GM21825 (cell line): Measurements from ENCODE around the gene CCDC106.

Experiments used
- ATAC-seq: cut with Tn5 transposase; IDR thresholded peaks from one replicate; pipeline ENCODE4 v1.9.1; 2021; ENCODE audit warnings: mild to moderate bottlenecking, moderate library complexity; ENCODE audit not compliant: unreplicated experiment

Gene CCDC106

GRCh38 chr19:55649268-55650125 is 1.5 kb downstream of the CCDC106 start:
- ATAC-seq = no peak

- ATAC-seq = no peak
Measured at GRCh38 chr19:55650126-55650557, 2.1 kb downstream of the CCDC106 start.

- ATAC-seq = no peak
Measured at GRCh38 chr19:55650602-55651230, 2.7 kb downstream of the CCDC106 start.

DNA sequence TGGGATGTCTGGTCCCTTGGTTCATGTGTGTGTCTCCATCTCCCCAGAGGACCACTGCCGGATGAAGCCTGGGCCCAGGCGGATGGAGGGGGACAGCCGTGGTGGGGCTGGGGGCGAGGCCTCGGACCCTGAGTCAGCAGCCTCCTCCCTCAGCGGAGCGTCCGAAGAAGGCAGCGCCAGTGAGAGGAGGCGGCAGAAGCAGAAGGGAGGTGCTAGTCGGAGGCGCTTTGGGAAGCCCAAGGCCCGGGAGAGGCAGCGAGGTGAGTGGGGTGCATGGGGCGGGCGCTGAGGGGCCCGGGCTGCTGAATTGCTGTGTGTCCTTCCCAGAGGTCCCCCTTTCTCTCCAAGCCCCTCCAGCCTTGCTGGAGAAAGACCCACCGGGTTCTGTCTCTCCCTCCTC is 3.2 kb downstream of the CCDC106 start:
- ATAC-seq = no peak

GRCh38 chr19:55652311-55653128 is 4.5 kb downstream of the CCDC106 start:
- no peak for ATAC-seq

GRCh38 chr19:55653651-55654322 is 5.8 kb downstream of the CCDC106 start:
- ATAC-seq = peak; percentile 33

DNA sequence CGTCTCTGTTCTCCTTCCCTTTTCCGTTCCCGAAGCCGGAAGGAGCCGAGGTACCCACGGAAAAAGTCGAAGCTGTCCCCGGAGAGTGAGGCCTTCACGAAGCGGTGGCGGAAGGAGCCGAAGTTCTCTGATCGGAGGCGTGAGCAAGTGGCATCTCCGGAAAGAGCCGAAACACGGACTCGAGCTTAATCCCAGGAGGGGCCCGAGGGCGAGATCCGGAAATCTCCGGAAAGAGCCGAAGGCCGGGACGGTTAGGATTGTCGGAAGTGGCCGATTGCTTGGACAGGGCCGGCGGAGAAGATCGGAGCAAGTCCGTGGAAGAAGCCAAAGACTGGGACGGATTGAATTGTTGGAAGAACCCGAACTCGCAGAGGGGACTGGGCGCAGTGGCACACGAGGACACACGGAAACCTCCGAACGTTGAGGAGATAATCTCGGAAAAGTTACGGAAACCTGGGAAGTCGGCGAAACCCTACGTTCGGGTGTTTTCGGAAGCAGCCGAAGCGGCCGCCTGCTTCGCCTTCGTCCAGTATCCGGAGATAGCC is 6.4 kb downstream of the CCDC106 start:
- peak; percentile 46 for ATAC-seq

DNA sequence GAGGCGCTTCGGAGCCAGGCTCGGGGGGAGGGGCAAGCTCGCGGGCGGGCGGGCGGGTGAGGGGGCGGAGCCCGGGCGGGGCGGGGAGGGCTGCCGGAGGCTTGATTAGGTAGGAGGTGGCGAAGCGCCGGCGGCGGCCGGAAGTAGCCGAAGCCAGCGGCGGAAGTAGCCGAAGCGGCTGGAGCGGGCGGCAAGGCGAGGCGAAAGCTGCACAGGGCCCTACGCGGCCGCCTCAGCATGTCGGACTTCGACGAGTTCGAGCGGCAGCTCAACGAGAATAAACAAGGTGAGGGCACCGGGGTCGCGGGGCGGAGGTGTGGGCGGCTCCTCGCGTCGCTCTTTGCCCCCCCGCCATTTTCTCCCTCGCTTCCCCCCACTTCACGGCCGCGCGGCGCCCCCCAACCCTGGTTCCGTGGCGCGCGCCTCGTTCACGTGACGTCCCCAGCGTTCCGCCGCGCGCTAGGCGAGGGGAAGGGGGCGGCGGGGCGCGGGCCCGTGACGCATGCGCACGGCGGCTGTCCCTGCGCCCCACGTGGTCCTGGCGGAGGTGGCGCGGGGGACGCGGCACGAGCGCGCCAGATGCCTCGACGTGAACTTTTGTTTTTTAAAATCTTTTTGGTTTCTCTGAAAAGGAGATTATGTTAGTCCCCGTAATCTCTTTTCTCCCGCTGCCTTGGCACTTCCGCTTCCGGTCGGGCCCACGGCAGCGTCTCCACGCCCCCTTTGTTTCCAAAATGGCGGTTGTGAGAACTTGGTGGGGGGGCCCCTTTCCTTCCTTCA is 7.0 kb downstream of the CCDC106 start, which contains the start of gene U2AF2:
U2AF2 (plus strand) TSS at position 168 of the 780 bp plus-strand sequence; CDS start at position 238, 70 bp downstream.
- peak; percentile 29 for ATAC-seq

GRCh38 chr19:55655648-55656040 is 7.6 kb downstream of the CCDC106 start:
- ATAC-seq = no peak

DNA sequence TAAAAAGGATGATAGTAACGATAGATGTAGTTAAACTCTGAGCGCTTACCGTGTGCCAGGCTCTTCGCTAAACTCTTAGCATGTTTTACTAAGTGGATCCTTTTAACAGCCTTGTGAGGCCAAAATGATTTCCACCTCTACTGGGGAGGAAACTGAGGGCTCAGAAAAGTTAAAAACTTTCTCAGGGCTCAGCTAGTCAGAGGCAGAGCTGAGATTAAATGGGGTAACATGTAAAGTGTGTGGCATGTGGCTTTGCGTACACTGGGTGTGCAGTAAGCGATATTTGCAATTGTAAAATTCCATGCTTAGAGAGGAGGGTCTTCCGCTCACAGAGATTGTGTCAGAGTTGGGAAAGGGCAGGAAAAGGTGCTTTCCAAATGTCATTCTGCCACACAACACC is 8.5 kb downstream of the CCDC106 start:
- ATAC-seq = no peak

- no peak for ATAC-seq
Measured at GRCh38 chr19:55656988-55657747, 9.2 kb downstream of the CCDC106 start.

DNA sequence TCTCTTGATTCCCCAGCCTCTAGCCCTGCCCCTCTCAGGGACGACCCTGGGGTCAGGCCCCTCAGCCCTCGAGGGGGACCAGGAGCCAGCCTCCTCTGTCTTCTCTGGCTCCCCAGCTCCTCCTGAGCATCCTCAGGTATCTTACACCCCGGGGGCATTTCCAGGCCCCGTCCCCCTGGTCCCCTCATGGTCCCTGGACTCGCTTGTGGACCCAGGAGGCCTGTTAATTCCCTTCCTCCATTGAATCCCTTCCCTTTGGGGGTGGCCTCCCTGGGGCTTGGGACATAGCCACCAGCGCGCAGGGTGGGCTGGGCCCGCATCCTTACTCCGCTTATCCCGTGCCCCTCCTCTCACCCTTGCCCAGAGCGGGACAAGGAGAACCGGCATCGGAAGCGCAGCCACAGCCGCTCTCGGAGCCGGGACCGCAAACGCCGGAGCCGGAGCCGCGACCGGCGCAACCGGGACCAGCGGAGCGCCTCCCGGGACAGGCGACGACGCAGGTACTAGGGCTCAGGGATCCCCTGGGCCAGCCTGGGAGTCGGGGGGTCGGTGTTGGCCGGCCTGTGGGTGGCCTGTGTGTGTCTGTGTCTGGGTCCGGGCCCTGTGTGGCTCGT is 10.9 kb downstream of the CCDC106 start:
- ATAC-seq = no peak

- no peak for ATAC-seq
Measured at GRCh38 chr19:55659822-55660221, 11.8 kb downstream of the CCDC106 start.

GRCh38 chr19:55660404-55660803 is 12.4 kb downstream of the CCDC106 start:
- ATAC-seq = no peak

DNA sequence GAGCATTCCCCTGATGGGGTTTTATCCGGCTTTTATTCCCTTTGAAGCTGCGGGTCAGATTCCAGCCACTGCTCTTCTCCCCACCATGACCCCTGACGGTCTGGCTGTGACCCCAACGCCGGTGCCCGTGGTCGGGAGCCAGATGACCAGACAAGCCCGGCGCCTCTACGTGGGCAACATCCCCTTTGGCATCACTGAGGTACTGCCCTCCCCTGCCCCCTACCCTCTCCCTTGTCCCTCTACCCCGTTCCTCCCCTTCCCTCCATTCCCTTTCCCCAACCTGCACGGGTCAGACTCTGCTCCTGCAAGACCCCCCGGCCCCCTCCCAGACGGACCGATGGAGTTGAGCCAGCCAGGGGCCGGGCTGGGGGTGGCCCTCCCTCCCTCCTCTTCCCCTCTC is 13.0 kb downstream of the CCDC106 start:
- ATAC-seq = no peak

GRCh38 chr19:55661826-55662225 is 13.8 kb downstream of the CCDC106 start:
- ATAC-seq = no peak

- ATAC-seq = no peak
Measured at GRCh38 chr19:55663846-55664536, 16.0 kb downstream of the CCDC106 start.
